DMS79 (cell line): Measurements from ENCODE around the gene ABL1.

Source experiments
- DNase-seq: peaks from one replicate; lab custom pipeline; 2025; lab: John Stamatoyannopoulos, UW

The ABL1 gene

GRCh38 chr9:130931508-130932254 lies 96.6 kb downstream of the ABL1 start:
- peak; percentile 18 for DNase-seq

GRCh38 chr9:130932255-130933079 lies 97.4 kb downstream of the ABL1 start:
- DNase-seq = no peak

- DNase-seq = no peak
Observed at GRCh38 chr9:130933114-130934046, 98.3 kb downstream of the ABL1 start.

- no peak for DNase-seq
Observed at GRCh38 chr9:130934246-130934645, 99.2 kb downstream of the ABL1 start.

- DNase-seq = no peak
Observed at GRCh38 chr9:130934702-130935647, 99.9 kb downstream of the ABL1 start.

GRCh38 chr9:130935648-130936271 lies 100.7 kb downstream of the ABL1 start:
- no peak for DNase-seq

- DNase-seq = no peak
Observed at GRCh38 chr9:130936285-130937117, 101.4 kb downstream of the ABL1 start.
